ENCODE data around the gene PARD6G. TPM values are rescaled to one million over a fixed set of nuclear protein-coding genes. Genes with fewer than 3 reads are reported as not detected.

Gene PARD6G
- total RNA-seq, 1 donor from 2014 or later: 29.6 TPM

GRCh38 chr18:80163183-80163582 lies 84.1 kb downstream of the PARD6G start:
- Histone ChIP-seq H3K4me2 (ENCODE audit: low read length) (no peak overlapping the region), H3K9ac (ENCODE audit: low read length) (no peak overlapping the region), H3K27ac (ENCODE audit: low read depth, low read length) (no peak overlapping the region), H3K4me3 (ENCODE audit: insufficient read depth, low read depth, low read length) (no peak overlapping the region), H3K4me1 (ENCODE audit: insufficient read depth, low read length) (no peaks in the 10 kb centered on the region), H3K79me2 (ENCODE audit: insufficient read depth, low read length) (no peaks in the 10 kb centered on the region), H2AFZ (ENCODE audit: low read depth, low read length) (no peak overlapping the region), H4K20me1 (ENCODE audit: insufficient read depth, low read length) (peaks cover 11% of the 10 kb centered on the region), H3K36me3 (ENCODE audit: insufficient read depth, low read length) (no peaks in the 10 kb centered on the region), H3K9me3 (ENCODE audit: insufficient read depth, low read depth, low read length) (no peaks in the 10 kb centered on the region), H3K27me3 (ENCODE audit: insufficient read depth, low read length) (no peaks in the 10 kb centered on the region)
- Mint-ChIP-seq H3K4me1 (ENCODE audit: low read depth, unreplicated experiment) (no peaks in the 10 kb centered on the region), H3K4me3 (ENCODE audit: unreplicated experiment) (no peak overlapping the region), H3K9me3 (ENCODE audit: unreplicated experiment) (peaks cover 17% of the 10 kb centered on the region), H3K27ac (ENCODE audit: unreplicated experiment) (no peak overlapping the region), H3K27me3 (ENCODE audit: low read depth, unreplicated experiment) (no peaks in the 10 kb centered on the region), H3K36me3 (ENCODE audit: low read depth, unreplicated experiment) (peaks cover 42% of the 10 kb centered on the region)
- TF ChIP-seq EZH2 (IDR thresholded peaks at IDR 0.05; ENCODE audit: insufficient read depth, low read length) (no peak), CTCF (IDR thresholded peaks at IDR 0.05; ENCODE audit: insufficient read depth, low read depth, low read length) (no peak)
- FAIRE-seq: no peak
- no peak for DNase-seq (ENCODE audit: low read depth)

- no peaks in the 10 kb centered on the region for H3K9me3 ChIP-seq (ENCODE audit: insufficient read depth, low read depth, low read length)
- no peak for DNase-seq (ENCODE audit: low read depth)
- no peak overlapping the region for H3K9ac ChIP-seq (ENCODE audit: low read length)
- Mint-ChIP-seq H3K27ac (ENCODE audit: unreplicated experiment) (no peak overlapping the region), H3K27me3 (ENCODE audit: low read depth, unreplicated experiment) (no peaks in the 10 kb centered on the region), H3K9me3 (ENCODE audit: unreplicated experiment) (peaks cover 17% of the 10 kb centered on the region), H3K4me3 (ENCODE audit: unreplicated experiment) (peak overlapping the region; percentile 27), H3K36me3 (ENCODE audit: low read depth, unreplicated experiment) (peaks cover 38% of the 10 kb centered on the region), H3K4me1 (ENCODE audit: low read depth, unreplicated experiment) (no peaks in the 10 kb centered on the region)
- peaks cover 13% of the 10 kb centered on the region for H4K20me1 ChIP-seq (ENCODE audit: insufficient read depth, low read length)
- H3K4me3 ChIP-seq (ENCODE audit: insufficient read depth, low read depth, low read length): no peak overlapping the region
- no peaks in the 10 kb centered on the region for H3K36me3 ChIP-seq (ENCODE audit: insufficient read depth, low read length)
- no peak overlapping the region for H3K27ac ChIP-seq (ENCODE audit: low read depth, low read length)
- no peaks in the 10 kb centered on the region for H3K79me2 ChIP-seq (ENCODE audit: insufficient read depth, low read length)
- TF ChIP-seq EZH2 (IDR thresholded peaks at IDR 0.05; ENCODE audit: insufficient read depth, low read length): no peak
- TF ChIP-seq CTCF (IDR thresholded peaks at IDR 0.05; ENCODE audit: insufficient read depth, low read depth, low read length): no peak
- no peak for FAIRE-seq
- no peaks in the 10 kb centered on the region for H3K27me3 ChIP-seq (ENCODE audit: insufficient read depth, low read length)
- no peak overlapping the region for H2AFZ ChIP-seq (ENCODE audit: low read depth, low read length)
- no peaks in the 10 kb centered on the region for H3K4me1 ChIP-seq (ENCODE audit: insufficient read depth, low read length)
- no peak overlapping the region for H3K4me2 ChIP-seq (ENCODE audit: low read length)
Observed at GRCh38 chr18:80161781-80162417, 85.4 kb downstream of the PARD6G start.

All from astrocyte (in vitro differentiated cells and primary cell).